CD8-positive, alpha-beta memory T cell (primary cell): ENCODE results near the gene AJM1. TPM values are rescaled to one million over a fixed set of nuclear protein-coding genes. Genes with fewer than 3 reads are reported as not detected.
"Not testable (repeated sequence)": the region's sequence is repeated elsewhere in the genome, so short reads cannot be mapped to it uniquely, and the experiment has no call there.

Experiments used
- CTCF ChIA-PET: fragments of 350-600 bp; sonication (Branson Sonifier 250); formaldehyde crosslinking; loops from one replicate; lab custom pipeline; 2021; ENCODE audit warnings: antibody characterized with exemption; lab: Charles Lee
- POLR2A ChIA-PET: fragments of 350-600 bp; sonication (Branson Sonifier 250); formaldehyde crosslinking; loops from one replicate; lab custom pipeline; 2021; ENCODE audit warnings: antibody characterized with exemption; lab: Charles Lee
- DNase-seq, 5 donors: peaks; one replicate each; pipeline versions ENCODE4 v3.0.0 to v3.0.0-alpha.2; 2020 to 2022; ENCODE audit warnings: mixed read lengths in 1 of 5
- H3K27ac ChIP-seq: one replicate; pipeline ENCODE4 v1.7.0; 2013; ENCODE audit warnings: low read depth, mild to moderate bottlenecking, low read length, moderate library complexity
- H3K27me3 ChIP-seq: 2 replicates; pipeline ENCODE4 v1.7.0; 2013; ENCODE audit warnings: low read length, mild to moderate bottlenecking; ENCODE audit not compliant: insufficient read depth, poor library complexity, severe bottlenecking
- H3K36me3 ChIP-seq: 2 replicates; pipeline ENCODE4 v1.7.0; 2013; ENCODE audit warnings: mild to moderate bottlenecking, low read length, moderate library complexity; ENCODE audit not compliant: insufficient read depth
- H3K4me1 ChIP-seq: 2 replicates; pipeline ENCODE4 v1.7.0; 2013; ENCODE audit warnings: mild to moderate bottlenecking, low read length, moderate library complexity; ENCODE audit not compliant: insufficient read depth
- H3K4me3 ChIP-seq: 2 replicates; pipeline ENCODE4 v1.7.0; 2013; ENCODE audit warnings: mild to moderate bottlenecking, low read length
- H3K9me3 ChIP-seq: 2 replicates; pipeline ENCODE4 v1.7.0; 2013; ENCODE audit warnings: mild to moderate bottlenecking, low read length
- H3K27ac Mint-ChIP-seq, 8 donors: one replicate each; pipeline ENCODE4 v1.8.0; 2020 to 2021; ENCODE audit warnings: mixed read lengths in 8 of 8, mild to moderate bottlenecking in 6 of 8, inconsistent platforms in 3 of 8, moderate library complexity in 3 of 8
- H3K27me3 Mint-ChIP-seq, 2 donors: one replicate each; pipeline ENCODE4 v1.8.0; 2020 to 2021; ENCODE audit warnings: mixed read lengths in 2 of 2, mild to moderate bottlenecking in 1 of 2, moderate library complexity in 1 of 2
- H3K36me3 Mint-ChIP-seq, 3 donors: one replicate each; pipeline ENCODE4 v1.8.0; 2020 to 2021; ENCODE audit warnings: mixed read lengths in 3 of 3, inconsistent platforms in 1 of 3, mild to moderate bottlenecking in 1 of 3
- H3K4me1 Mint-ChIP-seq, 3 donors: one replicate each; pipeline ENCODE4 v1.8.0; 2020 to 2021; ENCODE audit warnings: mixed read lengths in 3 of 3, inconsistent platforms in 1 of 3, mild to moderate bottlenecking in 1 of 3
- H3K4me3 Mint-ChIP-seq, 7 donors: one replicate each; pipeline ENCODE4 v1.8.0; 2020 to 2021; ENCODE audit warnings: mixed read lengths in 7 of 7, mild to moderate bottlenecking in 6 of 7, moderate library complexity in 4 of 7, inconsistent platforms in 2 of 7
- H3K9me3 Mint-ChIP-seq, 5 donors: one replicate each; pipeline ENCODE4 v1.8.0; 2020 to 2022; ENCODE audit warnings: mixed read lengths in 5 of 5, mild to moderate bottlenecking in 3 of 5, moderate library complexity in 2 of 5, inconsistent platforms in 1 of 5
- polyA plus RNA-seq: library from polyadenylated mRNA; unstranded; fragments of 300-500 nt; fragmentation: Illumina TruSeq; gene quantifications from one replicate; pipeline ENCODE4 v1.2.3, GENCODE V29; 2021
- total RNA-seq, 2 experiments: library from RNA; stranded (reverse); gene quantifications; one replicate each; pipeline ENCODE4 v1.2.3, GENCODE V29; 2021

Gene AJM1
- total and polyA plus RNA-seq, 3 experiments from 2014 or later, result 0.39 to 3.2 (median 3.2) TPM

GRCh38 chr9:136865041-136865767 lies 22.9 kb downstream of the AJM1 start:
- peak overlapping the region in 7 of 8 donors; percentile 63 to 87 (median 80) for H3K27ac Mint-ChIP-seq
- Histone ChIP-seq H3K9me3 (no peaks in the 10 kb centered on the region), H3K27ac (peak overlapping the region; percentile 69), H3K36me3 (peaks cover 19% of the 10 kb centered on the region), H3K4me3 (peak overlapping the region; percentile 66), H3K4me1 (peaks cover 7% of the 10 kb centered on the region), H3K27me3 (no peaks in the 10 kb centered on the region)
- peaks cover 0 to 39% (median 3%) of the 10 kb centered on the region in 3 donors for H3K36me3 Mint-ChIP-seq
- H3K4me3 Mint-ChIP-seq, result peak overlapping the region; percentile 81 to 95 (median 84)
- H3K9me3 Mint-ChIP-seq, result no peaks in the 10 kb centered on the region
- H3K27me3 Mint-ChIP-seq, result no peaks in the 10 kb centered on the region
- no peak for DNase-seq
- ChIA-PET POLR2A (no interaction called here), CTCF (no interaction called here)
- peaks cover 12 to 23% (median 17%) of the 10 kb centered on the region in 3 donors for H3K4me1 Mint-ChIP-seq

- Mint-ChIP-seq H3K4me1 (peaks cover 12 to 23% (median 17%) of the 10 kb centered on the region in 3 donors), H3K36me3 (peaks cover 0 to 36% (median 3%) of the 10 kb centered on the region in 3 donors), H3K4me3 (peak overlapping the region; percentile 81 to 95 (median 84)), H3K27me3 (no peaks in the 10 kb centered on the region), H3K9me3 (no peaks in the 10 kb centered on the region), H3K27ac (peak overlapping the region in 7 of 8 donors; percentile 63 to 90 (median 81))
- Histone ChIP-seq H3K27me3 (no peaks in the 10 kb centered on the region), H3K36me3 (peaks cover 19% of the 10 kb centered on the region), H3K27ac (peak overlapping the region; percentile 69), H3K4me1 (peaks cover 7% of the 10 kb centered on the region), H3K4me3 (peak overlapping the region; percentile 66), H3K9me3 (no peaks in the 10 kb centered on the region)
- CTCF ChIA-PET, result interaction anchor here (0.6 to 1.0 kb wide), 2 partner anchors 20 to 230 kb away, joined by 3 to 4 read pairs; partner anchors contain the start of gene TRAF2
- DNase-seq, result peak in 1 of 5 donors; percentile 19
- POLR2A ChIA-PET, result interaction anchor here (0.7 to 1.9 kb wide), 4 partner anchors 15 to 388 kb away, joined by 3 to 7 read pairs (median 4); partner anchors contain the start of genes AJM1 and TRAF2
These were observed 23.5 kb downstream of the AJM1 start for GRCh38 chr9:136865768-136866103.

- Mint-ChIP-seq H3K4me3 (peak overlapping the region; percentile 65 to 85 (median 78)), H3K4me1 (peaks cover 12 to 23% (median 17%) of the 10 kb centered on the region in 3 donors), H3K36me3 (peaks cover 0 to 28% (median 3%) of the 10 kb centered on the region in 3 donors), H3K27ac (peak overlapping the region in 6 of 8 donors; percentile 57 to 94 (median 78))
- H3K9me3 ChIP-seq, H3K27ac ChIP-seq, H3K4me3 ChIP-seq, H3K9me3 Mint-ChIP-seq, CTCF ChIA-PET, H3K4me1 ChIP-seq, H3K27me3 Mint-ChIP-seq, H3K27me3 ChIP-seq, DNase-seq: not testable (repeated sequence)
- POLR2A ChIA-PET, result interaction anchor here (1.9 kb wide), 1 partner anchor 14 kb away, joined by 5 read pairs; no protein-coding TSS in a partner anchor
- H3K36me3 ChIP-seq, result peaks cover 19% of the 10 kb centered on the region
These were observed 24.7 kb downstream of the AJM1 start for GRCh38 chr9:136866898-136867421.

- peaks cover 15% of the 10 kb centered on the region for H3K36me3 ChIP-seq
- no peak overlapping the region for H3K27ac ChIP-seq
- H3K4me1 ChIP-seq, result peaks cover 7% of the 10 kb centered on the region
- H3K9me3 ChIP-seq, result no peaks in the 10 kb centered on the region
- H3K9me3 Mint-ChIP-seq, result no peaks in the 10 kb centered on the region
- CTCF ChIA-PET, result no interaction called here
- peak overlapping the region in 5 of 8 donors; percentile 36 to 94 (median 74) for H3K27ac Mint-ChIP-seq
- peaks cover 0 to 22% (median 3%) of the 10 kb centered on the region in 3 donors for H3K36me3 Mint-ChIP-seq
- POLR2A ChIA-PET, result interaction anchor here (1.9 kb wide), 1 partner anchor 14 kb away, joined by 5 read pairs; no protein-coding TSS in a partner anchor
- peak overlapping the region; percentile 63 to 85 (median 73) for H3K4me3 Mint-ChIP-seq
- no peak overlapping the region for H3K4me3 ChIP-seq
- H3K27me3 Mint-ChIP-seq, result no peaks in the 10 kb centered on the region
- DNase-seq, result no peak
- H3K4me1 Mint-ChIP-seq, result peaks cover 12 to 23% (median 17%) of the 10 kb centered on the region in 3 donors
- H3K27me3 ChIP-seq, result no peaks in the 10 kb centered on the region
These were observed 25.2 kb downstream of the AJM1 start for GRCh38 chr9:136867480-136867879.

GRCh38 chr9:136867917-136868316 lies 25.6 kb downstream of the AJM1 start:
- H3K36me3 Mint-ChIP-seq, result peaks cover 0 to 18% (median 3%) of the 10 kb centered on the region in 3 donors
- ChIA-PET POLR2A (no interaction called here), CTCF (no interaction called here)
- no peaks in the 10 kb centered on the region for H3K9me3 Mint-ChIP-seq
- no peaks in the 10 kb centered on the region for H3K27me3 Mint-ChIP-seq
- H3K4me1 Mint-ChIP-seq, result peaks cover 12 to 23% (median 17%) of the 10 kb centered on the region in 3 donors
- H3K4me1 ChIP-seq, result peaks cover 7% of the 10 kb centered on the region
- H3K27ac ChIP-seq, result no peak overlapping the region
- peak overlapping the region in 5 of 8 donors; percentile 36 to 94 (median 78) for H3K27ac Mint-ChIP-seq
- H3K27me3 ChIP-seq, result no peaks in the 10 kb centered on the region
- peak overlapping the region; percentile 58 to 85 (median 73) for H3K4me3 Mint-ChIP-seq
- no peak overlapping the region for H3K4me3 ChIP-seq
- peaks cover 11% of the 10 kb centered on the region for H3K36me3 ChIP-seq
- no peaks in the 10 kb centered on the region for H3K9me3 ChIP-seq
- DNase-seq, result no peak

- Histone ChIP-seq H3K36me3 (peaks cover 4% of the 10 kb centered on the region), H3K9me3 (no peaks in the 10 kb centered on the region), H3K27ac (no peak overlapping the region), H3K4me1 (peaks cover 7% of the 10 kb centered on the region), H3K27me3 (no peaks in the 10 kb centered on the region), H3K4me3 (no peak overlapping the region)
- DNase-seq, result no peak
- POLR2A ChIA-PET, result no interaction called here
- CTCF ChIA-PET, result no interaction called here
- H3K27me3 Mint-ChIP-seq, result no peaks in the 10 kb centered on the region
- peaks cover 0 to 11% (median 3%) of the 10 kb centered on the region in 3 donors for H3K36me3 Mint-ChIP-seq
- H3K4me1 Mint-ChIP-seq, result peaks cover 12 to 20% (median 16%) of the 10 kb centered on the region in 3 donors
- H3K9me3 Mint-ChIP-seq, result no peaks in the 10 kb centered on the region
- peak overlapping the region in 6 of 7 donors; percentile 26 to 84 (median 66) for H3K4me3 Mint-ChIP-seq
- H3K27ac Mint-ChIP-seq, result peak overlapping the region in 4 of 8 donors; percentile 21 to 82 (median 74)
These were observed 26.4 kb downstream of the AJM1 start for GRCh38 chr9:136868644-136869043.

GRCh38 chr9:136869611-136870010 lies 27.3 kb downstream of the AJM1 start:
- CTCF ChIA-PET, result interaction anchor here (1.1 to 1.4 kb wide), 2 partner anchors 28 to 160 kb away, joined by 3 read pairs; partner anchors contain the start of gene AJM1
- not testable (repeated sequence) for H3K27me3 Mint-ChIP-seq
- peaks cover 7 to 12% (median 9%) of the 10 kb centered on the region in 3 donors for H3K4me1 Mint-ChIP-seq

More at GRCh38 chr9:136869611-136870010, 27.3 kb downstream of the AJM1 start:
- H3K4me1 ChIP-seq, H3K27ac ChIP-seq, H3K36me3 Mint-ChIP-seq, POLR2A ChIA-PET, H3K36me3 ChIP-seq, H3K4me3 ChIP-seq, H3K9me3 ChIP-seq, DNase-seq, H3K27me3 ChIP-seq, H3K9me3 Mint-ChIP-seq: not testable (repeated sequence)
- H3K27ac Mint-ChIP-seq, result peak overlapping the region in 2 of 8 donors; percentile 54 to 58
- H3K4me3 Mint-ChIP-seq, result peak overlapping the region in 1 of 7 donors; percentile 36
